Measurements from ENCODE around the gene PPP1R36.
A peak's percentile ranks its signal among the peaks of the same experiment; 100 is the strongest.
"Not testable (repeated sequence)": the region's sequence is repeated elsewhere in the genome, so short reads cannot be mapped to it uniquely, and the experiment has no call there.

The PPP1R36 gene

GRCh38 chr14:64549791-64550620, at the start of gene PPP1R36:
Gene PPP1R36, plus strand, starts transcription at chr14:64549961. Its CDS starts 37 bp downstream, at chr14:64549998.
- no peak for DNase-seq (ENCODE audit: low read depth)

- DNase-seq (ENCODE audit: low read depth) = no peak
Measured at GRCh38 chr14:64500088-64500487, 49.7 kb upstream of the PPP1R36 start.

GRCh38 chr14:64501411-64502171, 48.2 kb upstream of the PPP1R36 start:
- DNase-seq (ENCODE audit: low read depth) = no peak

- DNase-seq (ENCODE audit: low read depth) = no peak
Measured at GRCh38 chr14:64502456-64502855, 47.3 kb upstream of the PPP1R36 start.

- DNase-seq (ENCODE audit: low read depth) = no peak
Measured at GRCh38 chr14:64502887-64503433, 46.8 kb upstream of the PPP1R36 start.

- DNase-seq (ENCODE audit: low read depth) = peak; percentile 93
Measured at GRCh38 chr14:64503434-64504309, 46.1 kb upstream of the PPP1R36 start, which contains the start of gene ZBTB25. Gene ZBTB25, minus strand, starts transcription at chr14:64503838. Its CDS starts 13,305 bp downstream, at chr14:64490533.

GRCh38 chr14:64504310-64504896, 45.4 kb upstream of the PPP1R36 start, which contains the start of gene ZBTB1:
Gene ZBTB1, plus strand, starts transcription at chr14:64504770. Its CDS starts 16,735 bp downstream, at chr14:64521505.
- DNase-seq (ENCODE audit: low read depth) = peak; percentile 55

- DNase-seq (ENCODE audit: low read depth) = peak; percentile 71
Measured at GRCh38 chr14:64504897-64505794, 44.6 kb upstream of the PPP1R36 start.

- no peak for DNase-seq (ENCODE audit: low read depth)
Measured at GRCh38 chr14:64506721-64507120, 43.0 kb upstream of the PPP1R36 start.

GRCh38 chr14:64507376-64508156, 42.2 kb upstream of the PPP1R36 start:
- DNase-seq (ENCODE audit: low read depth) = no peak

GRCh38 chr14:64508215-64508776, 41.5 kb upstream of the PPP1R36 start:
- DNase-seq (ENCODE audit: low read depth) = no peak

GRCh38 chr14:64509036-64509435, 40.7 kb upstream of the PPP1R36 start:
- DNase-seq (ENCODE audit: low read depth) = no peak

- peak; percentile 41 for DNase-seq (ENCODE audit: low read depth)
Measured at GRCh38 chr14:64510825-64511671, 38.7 kb upstream of the PPP1R36 start.

- DNase-seq (ENCODE audit: low read depth) = no peak
Measured at GRCh38 chr14:64513271-64513670, 36.5 kb upstream of the PPP1R36 start.

- DNase-seq (ENCODE audit: low read depth) = no peak
Measured at GRCh38 chr14:64515053-64515452, 34.7 kb upstream of the PPP1R36 start.

- DNase-seq (ENCODE audit: low read depth) = no peak
Measured at GRCh38 chr14:64516969-64517368, 32.8 kb upstream of the PPP1R36 start.

GRCh38 chr14:64517667-64518066, 32.1 kb upstream of the PPP1R36 start:
- not testable (repeated sequence) for DNase-seq (ENCODE audit: low read depth)

GRCh38 chr14:64518229-64518628, 31.5 kb upstream of the PPP1R36 start:
- DNase-seq (ENCODE audit: low read depth) = no peak
